NCI-H1417 (cell line): ENCODE results near the gene SLCO2A1.
A peak's percentile ranks its signal among the peaks of the same experiment; 100 is the strongest.

Source experiments
- DNase-seq, 3 experiments: peaks; one replicate each; lab custom pipeline; 2025; lab: John Stamatoyannopoulos, UW

The SLCO2A1 gene

GRCh38 chr3:133999891-134000685, 29.6 kb downstream of the SLCO2A1 start:
- DNase-seq: no peak

GRCh38 chr3:133998691-133999241, 31.0 kb downstream of the SLCO2A1 start:
- DNase-seq: no peak

- no peak for DNase-seq
Observed at GRCh38 chr3:133997871-133998635, 31.7 kb downstream of the SLCO2A1 start.

- no peak for DNase-seq
Observed at GRCh38 chr3:133996996-133997395, 32.7 kb downstream of the SLCO2A1 start.

- DNase-seq: no peak
Observed at GRCh38 chr3:133996251-133996661, 33.5 kb downstream of the SLCO2A1 start.

- DNase-seq: no peak
Observed at GRCh38 chr3:133995264-133995663, 34.5 kb downstream of the SLCO2A1 start.

- no peak for DNase-seq
Observed at GRCh38 chr3:133994166-133994890, 35.4 kb downstream of the SLCO2A1 start.

GRCh38 chr3:133992951-133993620, 36.6 kb downstream of the SLCO2A1 start:
- no peak for DNase-seq

GRCh38 chr3:133992381-133992780, 37.3 kb downstream of the SLCO2A1 start:
- DNase-seq: no peak

- DNase-seq: no peak
Observed at GRCh38 chr3:133991637-133992036, 38.1 kb downstream of the SLCO2A1 start.

- DNase-seq: no peak
Observed at GRCh38 chr3:133991209-133991608, 38.5 kb downstream of the SLCO2A1 start.

GRCh38 chr3:133989936-133990702, 39.6 kb downstream of the SLCO2A1 start:
- no peak for DNase-seq

GRCh38 chr3:133988631-133989161, 41.0 kb downstream of the SLCO2A1 start:
- DNase-seq: no peak

- no peak for DNase-seq
Observed at GRCh38 chr3:133987948-133988484, 41.7 kb downstream of the SLCO2A1 start.

GRCh38 chr3:133987136-133987535, 42.6 kb downstream of the SLCO2A1 start:
- peak in 1 of 3 experiments; percentile 10 for DNase-seq

- DNase-seq: peak in 1 of 3 experiments; percentile 18
Observed at GRCh38 chr3:133986311-133986710, 43.4 kb downstream of the SLCO2A1 start.

- DNase-seq: no peak
Observed at GRCh38 chr3:133984975-133985374, 44.8 kb downstream of the SLCO2A1 start.

GRCh38 chr3:133983576-133984560, 45.9 kb downstream of the SLCO2A1 start:
- no peak for DNase-seq

GRCh38 chr3:133983126-133983525, 46.6 kb downstream of the SLCO2A1 start:
- DNase-seq: no peak
